B cell (primary cell): ENCODE results near the gene TIMM50. TPM values are rescaled to one million over a fixed set of nuclear protein-coding genes. Genes with fewer than 3 reads are reported as not detected.
A peak's percentile ranks its signal among the peaks of the same experiment; 100 is the strongest.

Experiments used
- ATAC-seq: fragments of 200-7000 bp; cut with Tn5 transposase; one replicate; pipeline ENCODE4 v1.10.0; 2021; ENCODE audit warnings: low read depth, mild to moderate bottlenecking, moderate number of reproducible peaks, moderate library complexity
- CTCF ChIA-PET: fragments of 350-600 bp; sonication (Branson Sonifier 250); formaldehyde crosslinking; loops from one replicate; lab custom pipeline; 2021; ENCODE audit warnings: antibody characterized with exemption, inconsistent platforms; lab: Charles Lee
- POLR2A ChIA-PET: fragments of 350-600 bp; sonication (Branson Sonifier 250); formaldehyde crosslinking; loops from one replicate; lab custom pipeline; 2021; ENCODE audit warnings: antibody characterized with exemption; lab: Charles Lee
- DNase-seq: peaks from one replicate; pipeline ENCODE4 v3.0.0; 2013
- H2AFZ ChIP-seq: 2 replicates; pipeline ENCODE4 v1.6.1; 2012; ENCODE audit warnings: mild to moderate bottlenecking, low read depth, low read length; ENCODE audit not compliant: insufficient read depth, poor library complexity, severe bottlenecking
- H3K27ac ChIP-seq, 2 donors: 1 replicate in 1 of 2; 2 replicates in 1 of 2; pipeline ENCODE4 v1.5.1; 2012 to 2013; ENCODE audit warnings: low read length in 2 of 2, mild to moderate bottlenecking in 2 of 2, moderate library complexity in 1 of 2
- H3K27me3 ChIP-seq, 4 experiments: fragments of 200-600 bp in 1 of 4; sonication (generic) in 1 of 4; replicated peaks in 1 of 4; 1 replicate in 2 of 4; 2 replicates in 2 of 4; pipeline versions ENCODE4 v1.6.1 to v1.7.0; 2013 to 2016; ENCODE audit warnings: low read length in 3 of 4, mild to moderate bottlenecking in 2 of 4, mixed read lengths in 1 of 4, moderate library complexity in 1 of 4; ENCODE audit not compliant: insufficient read depth in 4 of 4, control insufficient read depth in 3 of 4; ENCODE audit errors: control extremely low read depth in 1 of 4
- H3K36me3 ChIP-seq, 2 experiments: replicated peaks in 1 of 2; 1 replicate in 1 of 2; 2 replicates in 1 of 2; pipeline versions ENCODE4 v1.6.1 to v1.7.1; 2013; ENCODE audit warnings: low read length in 1 of 2; ENCODE audit not compliant: insufficient read depth in 2 of 2, control insufficient read depth in 1 of 2; ENCODE audit errors: control extremely low read depth in 1 of 2, extremely low read depth in 1 of 2
- H3K4me1 ChIP-seq, 2 donors: fragments of 200-600 bp in 1 of 2; sonication (generic) in 1 of 2; 1 replicate in 1 of 2; 2 replicates in 1 of 2; pipeline versions ENCODE4 v1.5.1 to v1.6.1; 2013 to 2017; ENCODE audit warnings: low read length in 2 of 2; ENCODE audit not compliant: control insufficient read depth in 2 of 2, insufficient read depth in 2 of 2
- H3K4me2 ChIP-seq: replicated peaks from 2 replicates; pipeline ENCODE3; 2012; ENCODE audit warnings: mild to moderate bottlenecking, low read depth, low read length; ENCODE audit not compliant: poor library complexity, severe bottlenecking
- H3K4me3 ChIP-seq, 5 experiments: fragments of 200-600 bp in 1 of 5; sonication (generic) in 1 of 5; 1 replicate in 3 of 5; 2 replicates in 2 of 5; pipeline versions ENCODE4 v1.5.1 to v1.7.0; 2011 to 2016; ENCODE audit warnings: low read length in 4 of 5, mild to moderate bottlenecking in 4 of 5, low read depth in 2 of 5, control low read depth in 1 of 5, moderate library complexity in 1 of 5; ENCODE audit not compliant: insufficient read depth in 1 of 5; ENCODE audit errors: control extremely low read depth in 1 of 5, extremely low read depth in 1 of 5
- H3K79me2 ChIP-seq: fragments of 200-600 bp; sonication (generic); one replicate; pipeline ENCODE4 v1.6.0; 2016; ENCODE audit warnings: low read length; ENCODE audit not compliant: control insufficient read depth, insufficient read depth
- H3K9ac ChIP-seq: fragments of 200-600 bp; sonication (generic); 2 replicates; pipeline ENCODE4 v1.6.1; 2017; ENCODE audit warnings: mild to moderate bottlenecking, low read length, moderate library complexity
- H3K9me3 ChIP-seq, 3 donors: one replicate each; pipeline versions ENCODE4 v1.6.1 to v1.7.1; 2013; ENCODE audit warnings: low read length in 2 of 3; ENCODE audit not compliant: control insufficient read depth in 2 of 3, insufficient read depth in 1 of 3; ENCODE audit errors: control extremely low read depth in 1 of 3
- H4K20me1 ChIP-seq: 2 replicates; pipeline ENCODE4 v1.6.0; 2012; ENCODE audit warnings: mild to moderate bottlenecking, low read length; ENCODE audit not compliant: insufficient read depth, control insufficient read depth, poor library complexity, severe bottlenecking
- H3K27ac Mint-ChIP-seq: one replicate; pipeline ENCODE4 v1.8.0; 2021; ENCODE audit warnings: mixed read lengths
- H3K27me3 Mint-ChIP-seq: one replicate; pipeline ENCODE4 v1.8.0; 2021; ENCODE audit warnings: mixed read lengths
- H3K4me1 Mint-ChIP-seq: one replicate; pipeline ENCODE4 v1.8.0; 2021; ENCODE audit warnings: mixed read lengths
- H3K4me3 Mint-ChIP-seq: one replicate; pipeline ENCODE4 v1.8.0; 2021; ENCODE audit warnings: mixed read lengths
- H3K9me3 Mint-ChIP-seq: one replicate; pipeline ENCODE4 v1.8.0; 2022; ENCODE audit warnings: mixed read lengths; ENCODE audit not compliant: insufficient read depth
- EZH2 ChIP-seq: IDR thresholded peaks from 2 replicates; pipeline ENCODE4 v1.6.1; 2012; ENCODE audit warnings: borderline replicate concordance, low read depth, mild to moderate bottlenecking, moderate library complexity, low read length; ENCODE audit not compliant: insufficient read depth, poor library complexity, severe bottlenecking
- WGBS: methylation state at CpG from one replicate; pipeline ENCODE4 v1.1.5; 2013; ENCODE audit warnings: missing lambda C conversion rate; ENCODE audit not compliant: insufficient coverage; 5-methylcytosine and 5-hydroxymethylcytosine counted together
- intact Hi-C: fragments of 100-400 bp; cut with micrococcal nuclease; formaldehyde crosslinking; loops from one replicate; pipeline ENCODE4 v1.10.0; 2022
- polyA plus RNA-seq: library from polyadenylated mRNA; depleted of rRNA; stranded (reverse); fragments of >200 nt; gene quantifications from 2 replicates; pipeline ENCODE4 v1.2.3, GENCODE V29; 2012
- total RNA-seq, 2 donors: library from RNA; stranded (reverse); fragments of 120-200 nt in 1 of 2; gene quantifications; 1 replicate in 1 of 2; 2 replicates in 1 of 2; pipeline versions ENCODE4 v1.2.3 to v1.2.4, GENCODE V29; 2013 to 2022
- TF ChIP-seq, protein P1 (sequence below): fragments of 200-600 bp; IDR thresholded peaks from one replicate; pipeline ENCODE4 v1.8.0; 2022; ENCODE audit warnings: antibody characterized with exemption, mild to moderate bottlenecking

TIMM50 gene
- total and polyA plus RNA-seq, 2 donors (not counting 1 experiment from before 2014, with no cell fraction given), result 25.7 to 55.3 TPM

DNA sequence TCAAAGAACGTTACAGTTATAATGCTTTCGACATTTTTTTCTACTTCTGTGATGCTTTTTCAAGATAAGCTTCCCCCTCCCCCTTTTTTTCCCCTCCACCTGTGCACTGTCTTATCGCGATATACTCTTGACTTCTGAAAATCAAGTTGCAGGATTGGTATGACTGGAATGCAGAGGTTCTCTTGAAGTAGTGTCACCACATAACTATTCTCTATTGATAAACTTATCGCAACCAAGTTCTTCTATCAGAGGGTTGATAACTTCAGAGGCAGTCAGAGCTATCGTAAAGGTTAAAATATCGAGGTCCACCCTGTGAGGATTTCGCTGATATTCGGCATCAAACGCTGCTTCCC lies 58.5 kb downstream of the TIMM50 start:
- peak overlapping the region; percentile 90 for H3K4me3 Mint-ChIP-seq
- peaks cover 21 to 26% of the 10 kb centered on the region in 2 donors for H3K4me1 ChIP-seq
- ChIA-PET POLR2A (interaction anchor here (0.6 kb wide), 2 partner anchors 26 to 205 kb away, joined by 3 to 12 read pairs; no protein-coding TSS in a partner anchor), CTCF (interaction anchor here (1.0 kb wide), 1 partner anchor 98 kb away, joined by 3 read pairs; no protein-coding TSS in a partner anchor)
- H2AFZ ChIP-seq, result peak overlapping the region; percentile 90
- no peaks in the 10 kb centered on the region for H3K9me3 Mint-ChIP-seq
- H3K4me2 ChIP-seq, result peak overlapping the region; percentile 87
- H3K27ac ChIP-seq, result peak overlapping the region; percentile 57 to 83
- H3K9me3 ChIP-seq, result no peaks in the 10 kb centered on the region
- DNase-seq, result no peak
- no peak for ATAC-seq
- WGBS, result 3% methylated on average over 5 of the region's 10 CpGs
- no peaks in the 10 kb centered on the region for H3K27me3 ChIP-seq
- intact Hi-C loops, result no loop called here
- TF ChIP-seq EZH2, result no peak
- H3K79me2 ChIP-seq, result peaks cover 32% of the 10 kb centered on the region
- peak overlapping the region; percentile 66 to 97 (median 86) for H3K4me3 ChIP-seq
- peak overlapping the region; percentile 66 for H3K27ac Mint-ChIP-seq
- no peaks in the 10 kb centered on the region for H3K27me3 Mint-ChIP-seq
- no peaks in the 10 kb centered on the region for H4K20me1 ChIP-seq
- no peaks in the 10 kb centered on the region for H3K36me3 ChIP-seq
- peaks cover 41% of the 10 kb centered on the region for H3K4me1 Mint-ChIP-seq
- peak overlapping the region; percentile 85 for H3K9ac ChIP-seq

DNA sequence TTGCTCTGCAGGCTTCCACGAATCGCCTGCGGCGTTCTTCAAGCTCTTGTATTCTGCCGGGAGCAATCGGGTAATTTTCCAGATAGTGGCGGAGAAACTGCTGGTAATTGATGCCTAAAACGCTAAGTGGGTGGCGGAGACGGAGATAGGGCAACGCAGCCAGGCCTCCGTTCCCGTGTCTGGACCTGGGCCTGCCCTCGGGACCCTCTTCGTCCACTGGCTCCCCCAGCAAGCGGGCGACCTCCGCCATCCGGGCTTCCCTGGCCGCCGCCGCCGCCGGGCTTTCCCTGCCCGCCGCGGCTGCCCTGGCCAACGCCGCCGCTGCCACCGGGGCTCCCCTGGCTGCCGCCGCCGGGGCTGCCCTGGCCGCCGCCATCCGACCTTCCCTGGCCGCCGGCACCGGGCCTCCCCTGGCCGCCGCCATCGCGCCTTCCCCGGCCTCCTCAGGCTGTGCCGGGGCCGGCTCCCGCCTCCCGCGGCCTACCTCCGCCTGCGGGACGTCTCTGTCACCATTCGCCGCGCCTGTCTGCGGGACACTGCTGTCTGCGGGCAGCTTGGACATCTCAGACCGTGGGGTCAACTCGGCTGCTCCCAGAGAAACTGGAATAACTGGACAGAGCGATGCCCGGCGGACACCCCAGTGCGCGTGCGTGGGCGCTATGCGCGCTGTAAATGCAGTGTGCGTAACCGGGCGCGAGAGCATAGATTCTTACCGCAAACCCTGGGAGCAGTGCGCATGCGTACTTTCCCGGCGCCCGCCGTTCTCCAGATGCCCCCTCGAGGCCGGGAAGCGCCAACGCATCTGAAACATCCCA lies 59.1 kb downstream of the TIMM50 start, which contains the start of gene EID2:
TSS of gene EID2 (minus strand) at position 644 of the 815 bp plus-strand sequence. CDS start at position 562, 82 bp downstream.
- Histone ChIP-seq H2AFZ (peak within 1 kb of the TSS; percentile 90), H3K4me1 (peaks cover 21 to 26% of the 10 kb centered on the region in 2 donors), H3K27me3 (no peaks in the 10 kb centered on the region), H4K20me1 (no peaks in the 10 kb centered on the region), H3K9ac (peak within 1 kb of the TSS; percentile 85), H3K27ac (peak within 1 kb of the TSS; percentile 74 to 83), H3K4me3 (peak within 1 kb of the TSS; percentile 66 to 97 (median 86)), H3K4me2 (peak within 1 kb of the TSS; percentile 87), H3K9me3 (no peaks in the 10 kb centered on the region), H3K36me3 (no peaks in the 10 kb centered on the region), H3K79me2 (peaks cover 26% of the 10 kb centered on the region)
- POLR2A ChIA-PET, result interaction anchor here (0.6 kb wide), 2 partner anchors 27 to 206 kb away, joined by 3 to 12 read pairs; no protein-coding TSS in a partner anchor
- CTCF ChIA-PET, result interaction anchor here (0.6 to 1.9 kb wide), 6 partner anchors 12 to 418 kb away, joined by 3 to 8 read pairs (median 3); no protein-coding TSS in a partner anchor
- no peaks in the 10 kb centered on the region for H3K9me3 Mint-ChIP-seq
- peak; percentile 94 for ATAC-seq
- DNase-seq, result peak; percentile 96
- TF ChIP-seq, protein P1, sequence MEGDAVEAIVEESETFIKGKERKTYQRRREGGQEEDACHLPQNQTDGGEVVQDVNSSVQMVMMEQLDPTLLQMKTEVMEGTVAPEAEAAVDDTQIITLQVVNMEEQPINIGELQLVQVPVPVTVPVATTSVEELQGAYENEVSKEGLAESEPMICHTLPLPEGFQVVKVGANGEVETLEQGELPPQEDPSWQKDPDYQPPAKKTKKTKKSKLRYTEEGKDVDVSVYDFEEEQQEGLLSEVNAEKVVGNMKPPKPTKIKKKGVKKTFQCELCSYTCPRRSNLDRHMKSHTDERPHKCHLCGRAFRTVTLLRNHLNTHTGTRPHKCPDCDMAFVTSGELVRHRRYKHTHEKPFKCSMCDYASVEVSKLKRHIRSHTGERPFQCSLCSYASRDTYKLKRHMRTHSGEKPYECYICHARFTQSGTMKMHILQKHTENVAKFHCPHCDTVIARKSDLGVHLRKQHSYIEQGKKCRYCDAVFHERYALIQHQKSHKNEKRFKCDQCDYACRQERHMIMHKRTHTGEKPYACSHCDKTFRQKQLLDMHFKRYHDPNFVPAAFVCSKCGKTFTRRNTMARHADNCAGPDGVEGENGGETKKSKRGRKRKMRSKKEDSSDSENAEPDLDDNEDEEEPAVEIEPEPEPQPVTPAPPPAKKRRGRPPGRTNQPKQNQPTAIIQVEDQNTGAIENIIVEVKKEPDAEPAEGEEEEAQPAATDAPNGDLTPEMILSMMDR, result peak; percentile 80
- no peak for TF ChIP-seq EZH2
- H3K27ac Mint-ChIP-seq, result peak within 1 kb of the TSS; percentile 93
- intact Hi-C loops, result loop anchor here (1.0 to 2.0 kb wide), 4 partner anchors 7 to 149 kb away; partner anchors contain the start of genes EID2B, MED29, PAF1 and SUPT5H
- peaks cover 41% of the 10 kb centered on the region for H3K4me1 Mint-ChIP-seq
- peak within 1 kb of the TSS; percentile 98 for H3K4me3 Mint-ChIP-seq
- WGBS, result under 1% methylated on average over 84 of the region's 84 CpGs
- H3K27me3 Mint-ChIP-seq, result no peaks in the 10 kb centered on the region
